GM19351 (cell line): ENCODE data around the gene TMC2.
A peak's percentile ranks its signal among the peaks of the same experiment; 100 is the strongest.
"Not testable (repeated sequence)": the region's sequence is repeated elsewhere in the genome, so short reads cannot be mapped to it uniquely, and the experiment has no call there.

Experiments used
- ATAC-seq: cut with Tn5 transposase; IDR thresholded peaks from one replicate; pipeline ENCODE4 v1.9.1; 2021; ENCODE audit warnings: mild to moderate bottlenecking, moderate library complexity; ENCODE audit not compliant: unreplicated experiment

Gene TMC2, protein sequence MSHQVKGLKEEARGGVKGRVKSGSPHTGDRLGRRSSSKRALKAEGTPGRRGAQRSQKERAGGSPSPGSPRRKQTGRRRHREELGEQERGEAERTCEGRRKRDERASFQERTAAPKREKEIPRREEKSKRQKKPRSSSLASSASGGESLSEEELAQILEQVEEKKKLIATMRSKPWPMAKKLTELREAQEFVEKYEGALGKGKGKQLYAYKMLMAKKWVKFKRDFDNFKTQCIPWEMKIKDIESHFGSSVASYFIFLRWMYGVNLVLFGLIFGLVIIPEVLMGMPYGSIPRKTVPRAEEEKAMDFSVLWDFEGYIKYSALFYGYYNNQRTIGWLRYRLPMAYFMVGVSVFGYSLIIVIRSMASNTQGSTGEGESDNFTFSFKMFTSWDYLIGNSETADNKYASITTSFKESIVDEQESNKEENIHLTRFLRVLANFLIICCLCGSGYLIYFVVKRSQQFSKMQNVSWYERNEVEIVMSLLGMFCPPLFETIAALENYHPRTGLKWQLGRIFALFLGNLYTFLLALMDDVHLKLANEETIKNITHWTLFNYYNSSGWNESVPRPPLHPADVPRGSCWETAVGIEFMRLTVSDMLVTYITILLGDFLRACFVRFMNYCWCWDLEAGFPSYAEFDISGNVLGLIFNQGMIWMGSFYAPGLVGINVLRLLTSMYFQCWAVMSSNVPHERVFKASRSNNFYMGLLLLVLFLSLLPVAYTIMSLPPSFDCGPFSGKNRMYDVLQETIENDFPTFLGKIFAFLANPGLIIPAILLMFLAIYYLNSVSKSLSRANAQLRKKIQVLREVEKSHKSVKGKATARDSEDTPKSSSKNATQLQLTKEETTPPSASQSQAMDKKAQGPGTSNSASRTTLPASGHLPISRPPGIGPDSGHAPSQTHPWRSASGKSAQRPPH

GRCh38 chr20:2536560-2536986, at the start of gene TMC2:
TMC2 (plus strand) TSS chr20:2536573; CDS start chr20:2536622, 49 bp downstream.
- ATAC-seq: no peak

- not testable (repeated sequence) for ATAC-seq
These were observed 33.5 kb upstream of the TMC2 start for GRCh38 chr20:2502808-2503384.

GRCh38 chr20:2504803-2505202, 31.6 kb upstream of the TMC2 start:
- not testable (repeated sequence) for ATAC-seq

DNA sequence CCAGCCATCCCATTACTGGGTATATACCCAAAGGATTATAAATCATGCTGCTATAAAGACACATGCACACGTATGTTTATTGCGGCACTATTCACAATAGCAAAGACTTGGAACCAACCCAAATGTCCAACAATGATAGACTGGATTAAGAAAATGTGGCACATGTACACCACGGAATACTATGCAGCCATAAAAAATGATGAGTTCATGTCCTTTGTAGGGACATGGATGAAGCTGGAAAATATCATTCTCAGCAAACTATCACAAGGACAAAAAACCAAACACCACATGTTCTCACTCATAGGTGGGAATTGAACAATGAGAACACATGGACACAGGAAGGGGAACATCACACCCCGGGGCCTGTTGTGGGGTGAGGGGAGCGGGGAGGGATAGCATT, 29.9 kb upstream of the TMC2 start:
- ATAC-seq: not testable (repeated sequence)

DNA sequence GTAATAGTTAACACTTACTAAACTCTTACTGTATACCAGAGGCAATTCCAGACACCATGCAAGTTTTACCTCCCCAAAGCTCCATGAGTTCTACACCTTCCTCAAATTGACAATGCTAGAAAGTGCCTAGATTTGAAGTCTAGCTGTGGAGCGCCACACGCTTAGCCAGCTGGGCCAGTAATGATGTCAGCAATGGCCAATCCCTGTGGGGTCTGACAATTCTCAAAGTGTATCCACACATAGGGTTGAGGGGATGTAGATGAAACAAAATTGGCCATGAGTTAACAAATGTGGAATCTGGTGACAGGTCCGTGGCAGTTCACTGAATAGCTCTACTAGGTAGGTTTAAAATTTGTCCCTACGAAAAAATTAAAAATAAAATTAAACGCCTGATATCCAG, 28.9 kb upstream of the TMC2 start:
- ATAC-seq: no peak

DNA sequence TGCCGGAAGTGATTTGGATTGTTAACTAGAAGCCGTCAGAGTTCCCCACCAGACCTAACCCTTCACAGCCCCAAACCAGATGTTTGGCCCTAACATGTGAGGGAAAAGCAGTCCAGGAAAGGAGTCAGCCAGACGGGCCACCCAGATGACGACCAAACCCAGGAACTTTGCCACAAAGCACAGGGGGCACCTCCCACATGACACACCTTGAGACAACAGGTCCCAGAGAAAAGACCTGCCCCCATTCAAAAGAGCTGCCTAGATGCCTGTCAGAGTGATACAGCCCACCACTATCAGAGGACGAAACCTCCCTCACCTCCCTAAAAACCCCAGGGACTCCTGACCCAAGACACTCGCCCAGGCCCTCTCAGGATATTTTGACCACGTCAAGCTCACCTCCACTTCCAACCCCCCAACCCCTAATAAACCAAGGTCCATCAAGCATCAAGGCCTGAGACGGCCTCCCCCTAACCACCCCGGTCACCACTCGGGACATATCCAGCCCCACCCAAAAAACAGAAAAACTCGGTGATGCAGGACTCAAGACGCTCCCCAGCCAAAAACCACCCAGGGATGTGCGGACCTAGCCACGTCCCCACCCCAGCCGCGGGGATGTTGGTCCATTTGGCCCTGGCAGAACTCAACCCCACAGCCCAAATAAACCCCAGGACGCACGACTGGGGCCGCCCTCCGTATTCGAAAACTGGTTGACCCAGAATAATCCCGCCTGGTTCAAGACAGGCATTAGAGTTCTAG, 28.3 kb upstream of the TMC2 start:
- ATAC-seq: peak; percentile 15

DNA sequence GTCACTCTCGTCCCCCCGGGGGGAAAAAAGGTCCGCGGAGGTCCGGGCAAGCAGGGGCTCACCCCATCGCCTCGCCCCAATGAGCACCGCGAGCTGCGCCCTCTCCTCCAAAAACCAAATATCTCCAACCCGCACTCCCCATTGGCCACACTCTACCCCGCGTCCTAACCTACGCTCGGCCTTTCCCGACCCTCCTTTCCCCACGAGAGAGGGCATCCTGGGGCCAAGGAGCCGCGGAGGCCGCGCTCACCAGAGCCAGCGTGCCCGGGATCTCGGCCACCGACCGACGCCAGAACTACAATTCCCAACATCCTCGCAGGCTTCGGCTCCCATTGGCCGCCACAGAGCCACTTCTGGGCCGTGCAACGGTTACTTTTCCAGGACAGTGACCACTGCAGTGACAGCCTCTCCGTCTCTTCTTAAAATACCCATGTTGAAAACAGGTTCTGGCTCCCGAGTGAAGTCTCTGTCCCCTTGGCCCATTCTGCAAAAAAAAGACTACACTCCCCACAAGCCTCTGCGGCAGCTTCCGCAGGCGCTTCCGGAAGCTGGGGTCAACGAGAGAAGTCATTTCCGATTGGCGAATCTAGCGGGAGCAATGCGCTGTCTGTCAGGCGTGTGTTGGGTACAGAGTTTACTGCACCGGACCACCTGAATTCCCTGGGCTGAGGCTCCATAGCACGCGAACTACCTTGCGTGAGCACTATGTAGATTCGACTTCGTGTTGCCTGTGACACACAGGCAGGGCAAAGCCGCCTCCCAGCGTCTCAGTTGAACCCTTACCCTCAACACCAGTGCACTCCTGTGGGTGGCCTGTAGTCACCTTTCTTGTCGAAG, 27.5 kb upstream of the TMC2 start, which contains the start of gene ZNF343:
Gene ZNF343, minus strand, starts transcription at position 285 of the 837 bp plus-strand sequence. CDS start 15,020 bp downstream, outside the sequence.
- ATAC-seq: peak; percentile 93

GRCh38 chr20:2509468-2509781, 26.9 kb upstream of the TMC2 start:
- ATAC-seq: no peak

DNA sequence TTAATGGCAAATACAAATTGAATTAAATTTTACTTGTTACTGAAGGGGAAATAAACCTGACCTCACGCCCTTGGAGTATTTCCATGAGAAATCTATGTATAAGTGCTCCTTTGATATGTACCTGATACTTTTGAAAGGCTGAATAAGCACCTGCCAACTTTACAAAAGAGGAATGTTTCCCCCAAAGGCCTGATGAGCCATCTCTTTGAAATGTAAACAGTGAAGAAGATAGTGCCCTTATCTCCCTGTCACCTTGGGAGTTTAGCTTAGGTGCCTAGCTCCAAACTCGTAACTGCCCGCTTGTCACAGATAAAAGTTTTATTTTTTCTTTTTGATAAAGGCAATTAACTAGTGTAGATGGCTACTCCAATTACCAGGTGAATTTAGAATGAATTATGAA, 26.6 kb upstream of the TMC2 start:
- no peak for ATAC-seq

DNA sequence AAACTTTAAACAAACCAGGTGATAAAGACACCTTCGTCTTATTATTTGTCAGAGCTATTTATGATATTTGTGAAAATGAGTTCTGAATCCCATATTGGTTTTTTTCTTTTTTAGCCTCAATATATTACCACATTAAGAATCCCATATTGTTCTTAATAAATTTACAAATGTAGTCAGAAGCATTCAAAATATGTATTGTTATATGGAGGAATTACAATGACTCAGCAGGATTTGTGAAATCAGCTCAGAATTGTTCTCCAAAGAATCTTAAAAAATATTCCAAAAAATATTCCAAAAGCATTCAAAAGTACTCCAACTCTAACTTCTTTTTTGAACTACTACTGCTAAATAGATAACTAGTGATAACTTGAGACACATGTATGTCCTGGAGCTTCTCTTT, 21.2 kb upstream of the TMC2 start:
- no peak for ATAC-seq

DNA sequence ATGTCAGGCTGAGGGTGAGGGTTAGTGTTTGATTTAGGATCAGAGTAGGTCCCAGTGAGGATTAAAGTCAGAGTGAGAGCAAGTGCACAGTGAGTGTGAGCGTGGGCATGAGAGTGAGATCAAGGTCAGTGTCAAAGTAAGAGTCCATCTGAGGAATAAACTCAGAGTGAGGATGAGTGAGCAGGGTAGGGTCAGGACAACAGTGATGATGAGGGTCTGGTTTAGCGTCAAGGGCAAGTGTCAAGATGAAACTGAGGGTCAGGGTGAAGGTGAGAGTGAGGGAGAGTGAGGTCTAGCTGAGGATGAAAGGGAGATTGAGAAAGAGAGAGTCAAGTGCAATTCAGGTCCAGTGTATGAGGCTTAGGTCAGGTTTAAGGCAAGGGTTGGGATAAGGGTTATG, 20.0 kb upstream of the TMC2 start:
- ATAC-seq: no peak

DNA sequence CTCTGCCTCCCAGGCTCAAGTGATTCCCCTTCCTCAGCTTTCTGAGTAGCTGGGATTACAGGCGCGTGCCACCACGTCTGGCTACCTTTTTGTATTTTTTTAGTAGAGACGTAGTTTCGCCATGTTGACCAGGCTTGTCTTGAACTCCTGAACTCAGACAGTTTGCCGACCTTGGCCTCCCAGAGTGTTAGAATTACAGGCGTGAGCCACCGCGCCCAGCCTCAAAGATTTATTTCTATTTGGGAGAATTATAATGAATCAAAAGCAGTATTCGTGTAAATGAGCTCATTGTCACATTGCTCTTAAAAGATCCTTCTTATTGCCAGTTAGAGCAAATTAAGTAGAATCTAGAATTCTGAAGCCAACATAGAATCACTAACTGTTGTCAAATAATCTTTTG, 18.3 kb upstream of the TMC2 start:
- ATAC-seq: no peak

- no peak for ATAC-seq
These were observed 17.8 kb upstream of the TMC2 start for GRCh38 chr20:2518558-2518957.

GRCh38 chr20:2519115-2519809, 17.1 kb upstream of the TMC2 start:
- ATAC-seq: no peak

- no peak for ATAC-seq
These were observed 15.8 kb upstream of the TMC2 start for GRCh38 chr20:2520617-2521016.

DNA sequence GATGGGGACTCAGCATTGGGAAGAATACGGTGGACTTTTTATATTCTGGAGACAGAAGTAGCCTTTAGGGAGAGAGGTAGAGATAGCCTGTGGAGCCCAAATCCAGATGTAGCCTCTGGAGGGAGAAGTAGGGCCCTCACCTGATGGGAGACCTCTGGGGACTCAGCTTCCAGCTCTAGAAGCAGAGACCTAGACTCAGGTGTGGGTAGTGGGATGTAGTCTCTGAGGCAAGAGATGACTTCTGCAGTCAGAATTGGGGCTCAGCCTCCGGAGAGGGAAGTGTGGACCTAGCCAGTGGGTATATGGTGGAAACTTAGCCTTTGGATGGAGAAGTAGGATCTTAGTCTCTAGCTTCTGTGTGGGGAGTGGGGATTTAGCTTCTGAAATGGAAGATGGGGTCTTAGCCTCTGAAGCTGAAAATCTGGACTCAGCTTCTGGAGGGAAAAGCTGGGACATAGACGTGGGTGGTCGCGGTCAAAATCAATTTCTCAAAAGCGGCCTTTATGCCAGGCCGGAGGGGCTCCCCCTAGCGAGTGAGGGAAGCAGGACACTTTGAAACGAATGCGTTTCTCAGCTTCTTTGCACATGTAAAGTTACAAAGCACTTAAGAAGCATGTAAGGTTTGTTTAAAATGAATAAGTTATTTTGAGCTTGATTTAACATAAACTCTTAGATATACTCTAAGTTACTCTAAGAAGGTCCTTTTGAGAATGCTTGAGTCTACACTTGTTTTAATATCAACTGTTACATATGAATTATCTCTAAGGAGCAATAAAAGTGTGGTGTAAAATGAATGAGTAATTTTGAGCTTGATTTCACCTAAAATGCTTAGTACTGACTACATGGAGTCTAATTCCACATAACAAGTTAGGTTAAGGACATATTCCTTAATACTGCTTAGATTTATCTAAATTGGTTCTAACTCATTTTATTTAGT, 14.7 kb upstream of the TMC2 start:
- no peak for ATAC-seq

GRCh38 chr20:2522826-2523429, 13.4 kb upstream of the TMC2 start:
- ATAC-seq: not testable (repeated sequence)
